Smooth muscle cell (in vitro differentiated cells): ENCODE results near the gene FSTL5. TPM values are rescaled to one million over a fixed set of nuclear protein-coding genes. Genes with fewer than 3 reads are reported as not detected.

ENCODE experiments used
- DNase-seq: peaks from one replicate; lab custom pipeline; 2025; ENCODE audit not compliant: unreplicated experiment; lab: John Stamatoyannopoulos, UW
- H2AFZ ChIP-seq: fragments of 200-600 bp; sonication (generic); 2 replicates; pipeline ENCODE4 v1.6.0; 2016; ENCODE audit warnings: antibody characterized with exemption, low read depth, mild to moderate bottlenecking
- H3F3A ChIP-seq: fragments of 200-600 bp; sonication (generic); 2 replicates; pipeline ENCODE4 v1.6.0; 2017; ENCODE audit warnings: antibody characterized with exemption, low read depth
- H3K27ac ChIP-seq: fragments of 200-600 bp; sonication (generic); 2 replicates; pipeline ENCODE4 v1.5.1; 2016; ENCODE audit warnings: low read depth, mild to moderate bottlenecking
- H3K27me3 ChIP-seq: fragments of 200-600 bp; sonication (generic); 2 replicates; pipeline ENCODE4 v1.6.1; 2016; ENCODE audit warnings: low read depth, mild to moderate bottlenecking
- H3K36me3 ChIP-seq: fragments of 200-600 bp; sonication (generic); 2 replicates; pipeline ENCODE4 v1.5.1; 2016; ENCODE audit warnings: low read depth
- H3K4me1 ChIP-seq: fragments of 200-600 bp; sonication (generic); 2 replicates; pipeline ENCODE4 v1.5.1; 2016; ENCODE audit warnings: low read depth
- H3K4me2 ChIP-seq: fragments of 200-600 bp; sonication (generic); 2 replicates; pipeline ENCODE4 v1.6.0; 2016; ENCODE audit warnings: mild to moderate bottlenecking
- H3K4me3 ChIP-seq: fragments of 200-600 bp; sonication (generic); 2 replicates; pipeline ENCODE4 v1.5.1; 2016; ENCODE audit warnings: mild to moderate bottlenecking
- H3K79me2 ChIP-seq: fragments of 200-600 bp; sonication (generic); 2 replicates; pipeline ENCODE4 v1.6.0; 2016; ENCODE audit warnings: low read depth, mild to moderate bottlenecking
- H3K9ac ChIP-seq: fragments of 200-600 bp; sonication (generic); 2 replicates; pipeline ENCODE4 v1.6.0; 2016; ENCODE audit warnings: low read depth
- H3K9me3 ChIP-seq: fragments of 200-600 bp; sonication (generic); replicated peaks from 2 replicates; pipeline ENCODE4 v1.5.1; 2016; ENCODE audit warnings: low read depth
- H4K20me1 ChIP-seq: fragments of 200-600 bp; sonication (generic); 2 replicates; pipeline ENCODE4 v1.6.0; 2016; ENCODE audit warnings: low read depth
- WGBS: methylation state at CpG from one replicate; pipeline ENCODE4 v1.1.7; 2016; ENCODE audit warnings: low lambda C conversion rate; 5-methylcytosine and 5-hydroxymethylcytosine counted together
- polyA plus RNA-seq: library from polyadenylated mRNA; unstranded; fragments of >200 nt; fragmentation: Nextera tagmentation; extraction: Ambion mirVana; gene quantifications from 2 replicates; pipeline ENCODE4 v1.2.1, GENCODE V29; 2016
- total RNA-seq: library from RNA; depleted of rRNA; stranded (reverse); fragments of >200 nt; gene quantifications from 2 replicates; pipeline ENCODE4 v1.2.3, GENCODE V29; 2014
- TF ChIP-seq, protein P1 (sequence below): fragments of 200-600 bp; sonication (generic); IDR thresholded peaks from 2 replicates; pipeline ENCODE4 v1.5.1; 2017; ENCODE audit warnings: borderline replicate concordance, mild to moderate bottlenecking, antibody characterized with exemption; ENCODE audit not compliant: insufficient read depth, poor library complexity, severe bottlenecking

The FSTL5 gene
- total and polyA plus RNA-seq, 2 experiments from 2014 or later: 0.04 TPM; not detected in 1

DNA sequence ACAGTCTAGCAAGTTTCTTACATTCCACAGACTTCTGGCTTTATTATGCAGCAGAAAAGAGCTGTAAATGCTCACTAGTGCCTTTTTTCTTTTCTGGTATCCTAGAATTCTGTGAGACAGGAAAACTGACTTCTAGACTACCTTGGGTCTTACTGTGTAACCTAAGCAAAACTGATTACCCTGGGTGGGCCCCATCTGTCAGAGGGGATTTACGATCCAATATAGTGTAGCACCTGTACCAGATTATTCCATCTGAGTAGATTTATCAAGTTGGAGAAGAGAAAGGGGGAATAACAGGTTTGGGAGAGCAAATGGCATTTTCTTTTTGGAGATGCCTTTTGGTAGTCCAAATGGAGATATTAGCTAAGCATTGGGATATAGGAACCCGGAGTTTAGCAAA is 46.7 kb downstream of the FSTL5 start:
- Histone ChIP-seq H3K27me3 (no peaks in the 10 kb centered on the region), H3F3A (no peaks in the 10 kb centered on the region), H3K4me1 (no peaks in the 10 kb centered on the region), H3K9ac (no peak overlapping the region), H3K4me3 (no peak overlapping the region), H3K79me2 (no peaks in the 10 kb centered on the region), H3K27ac (no peak overlapping the region), H3K36me3 (no peaks in the 10 kb centered on the region), H3K9me3 (no peaks in the 10 kb centered on the region), H4K20me1 (no peaks in the 10 kb centered on the region), H3K4me2 (no peak overlapping the region), H2AFZ (no peak overlapping the region)
- TF ChIP-seq, protein P1, sequence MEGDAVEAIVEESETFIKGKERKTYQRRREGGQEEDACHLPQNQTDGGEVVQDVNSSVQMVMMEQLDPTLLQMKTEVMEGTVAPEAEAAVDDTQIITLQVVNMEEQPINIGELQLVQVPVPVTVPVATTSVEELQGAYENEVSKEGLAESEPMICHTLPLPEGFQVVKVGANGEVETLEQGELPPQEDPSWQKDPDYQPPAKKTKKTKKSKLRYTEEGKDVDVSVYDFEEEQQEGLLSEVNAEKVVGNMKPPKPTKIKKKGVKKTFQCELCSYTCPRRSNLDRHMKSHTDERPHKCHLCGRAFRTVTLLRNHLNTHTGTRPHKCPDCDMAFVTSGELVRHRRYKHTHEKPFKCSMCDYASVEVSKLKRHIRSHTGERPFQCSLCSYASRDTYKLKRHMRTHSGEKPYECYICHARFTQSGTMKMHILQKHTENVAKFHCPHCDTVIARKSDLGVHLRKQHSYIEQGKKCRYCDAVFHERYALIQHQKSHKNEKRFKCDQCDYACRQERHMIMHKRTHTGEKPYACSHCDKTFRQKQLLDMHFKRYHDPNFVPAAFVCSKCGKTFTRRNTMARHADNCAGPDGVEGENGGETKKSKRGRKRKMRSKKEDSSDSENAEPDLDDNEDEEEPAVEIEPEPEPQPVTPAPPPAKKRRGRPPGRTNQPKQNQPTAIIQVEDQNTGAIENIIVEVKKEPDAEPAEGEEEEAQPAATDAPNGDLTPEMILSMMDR: no peak
- 94% methylated on average over 2 of the region's 2 CpGs for WGBS
- no peak for DNase-seq

DNA sequence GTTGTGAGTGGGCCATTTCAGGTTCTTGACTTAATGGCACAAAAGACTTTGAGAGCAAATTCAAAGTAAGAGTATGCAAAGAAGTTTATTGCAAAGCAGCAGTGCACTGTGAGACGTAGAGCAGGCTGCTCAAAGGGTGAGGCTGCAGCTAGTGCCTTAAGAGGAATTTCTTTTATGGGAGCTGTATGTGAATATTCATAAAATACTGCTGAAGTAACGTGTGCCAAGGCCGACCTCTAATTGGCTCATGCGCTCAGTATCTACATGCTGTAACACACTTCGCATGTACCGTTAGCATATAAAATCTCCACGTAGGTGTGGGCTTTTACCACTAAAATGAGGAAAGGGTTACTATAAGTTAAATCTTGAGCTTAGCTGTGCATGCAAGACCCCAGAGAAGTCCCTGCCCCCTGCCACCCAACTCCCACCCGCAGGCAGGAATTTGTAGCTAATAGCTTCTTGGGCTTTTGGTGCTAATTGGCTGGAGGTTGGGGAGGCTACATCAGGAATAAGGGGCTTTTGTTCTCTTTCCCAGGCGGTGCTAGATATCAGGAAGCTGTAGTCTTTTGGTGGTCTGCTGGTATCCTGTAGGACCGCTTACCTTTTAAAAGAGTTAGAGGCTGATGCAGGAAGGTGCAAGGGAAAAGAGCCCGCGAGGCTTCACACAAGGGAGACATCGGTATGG is 47.6 kb downstream of the FSTL5 start:
- no peaks in the 10 kb centered on the region for H3K27me3 ChIP-seq
- H3K27ac ChIP-seq: no peak overlapping the region
- H3K4me3 ChIP-seq: no peak overlapping the region
- TF ChIP-seq, protein P1: no peak
- 67% methylated on average over 13 of the region's 13 CpGs for WGBS
- H3K9ac ChIP-seq: no peak overlapping the region
- H3K4me1 ChIP-seq: no peaks in the 10 kb centered on the region
- H3F3A ChIP-seq: no peaks in the 10 kb centered on the region
- H2AFZ ChIP-seq: no peak overlapping the region
- no peaks in the 10 kb centered on the region for H3K79me2 ChIP-seq
- no peaks in the 10 kb centered on the region for H4K20me1 ChIP-seq
- no peak for DNase-seq
- H3K4me2 ChIP-seq: no peak overlapping the region
- no peaks in the 10 kb centered on the region for H3K36me3 ChIP-seq
- H3K9me3 ChIP-seq: no peaks in the 10 kb centered on the region

DNA sequence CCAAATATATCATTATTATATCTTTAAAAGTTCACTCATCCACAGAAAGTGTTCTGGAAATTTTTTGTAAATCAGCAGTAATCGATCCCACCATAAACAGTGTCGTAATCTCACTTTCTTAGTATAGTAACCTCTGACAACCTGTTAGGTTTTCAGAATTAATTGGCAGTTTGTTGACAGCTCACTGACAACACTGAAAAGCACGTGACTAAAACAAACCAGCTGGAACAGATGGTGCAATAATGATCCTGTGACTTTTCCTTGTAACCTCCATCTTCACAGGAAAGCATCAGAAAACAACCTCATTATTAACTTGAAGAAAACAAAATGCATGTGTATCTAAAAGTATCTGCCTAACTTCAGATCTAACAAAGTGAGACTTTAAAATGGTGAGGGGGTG is 48.5 kb downstream of the FSTL5 start:
- Histone ChIP-seq H3K9me3 (no peaks in the 10 kb centered on the region), H3K4me3 (no peak overlapping the region), H3K36me3 (no peaks in the 10 kb centered on the region), H3K4me1 (no peaks in the 10 kb centered on the region), H3K79me2 (no peaks in the 10 kb centered on the region), H3K27ac (no peak overlapping the region), H2AFZ (no peak overlapping the region), H3K4me2 (no peak overlapping the region), H3F3A (no peaks in the 10 kb centered on the region), H3K27me3 (no peaks in the 10 kb centered on the region), H4K20me1 (no peaks in the 10 kb centered on the region), H3K9ac (no peak overlapping the region)
- TF ChIP-seq, protein P1: no peak
- DNase-seq: no peak
- WGBS: 48% methylated on average over 3 of the region's 3 CpGs

DNA sequence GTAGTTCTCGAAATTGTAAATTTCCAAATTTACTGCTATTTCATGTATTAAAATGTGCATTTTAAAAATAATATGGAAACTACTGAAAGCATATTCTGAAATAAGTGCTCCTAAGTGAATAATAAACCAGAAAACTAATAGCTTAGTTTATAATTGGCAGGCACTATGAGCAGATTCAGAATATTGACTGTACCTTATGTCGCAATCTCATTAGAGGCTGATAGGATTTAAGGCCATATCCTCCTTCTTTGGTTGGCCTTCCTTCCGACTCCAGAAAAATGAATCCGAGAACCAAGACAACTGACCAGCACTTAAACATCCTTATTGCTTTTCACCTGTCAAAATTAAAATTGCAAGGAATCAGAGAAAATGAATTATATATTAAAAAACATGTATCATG is 52.7 kb downstream of the FSTL5 start:
- DNase-seq: no peak
- no peak overlapping the region for H3K9ac ChIP-seq
- H3K27me3 ChIP-seq: no peaks in the 10 kb centered on the region
- no peak overlapping the region for H3K27ac ChIP-seq
- H3F3A ChIP-seq: no peaks in the 10 kb centered on the region
- H3K36me3 ChIP-seq: no peaks in the 10 kb centered on the region
- WGBS: 98% methylated on average over 4 of the region's 4 CpGs
- TF ChIP-seq, protein P1: no peak
- no peaks in the 10 kb centered on the region for H3K9me3 ChIP-seq
- H3K4me1 ChIP-seq: no peaks in the 10 kb centered on the region
- no peaks in the 10 kb centered on the region for H3K79me2 ChIP-seq
- no peak overlapping the region for H3K4me2 ChIP-seq
- no peak overlapping the region for H2AFZ ChIP-seq
- H4K20me1 ChIP-seq: no peaks in the 10 kb centered on the region
- H3K4me3 ChIP-seq: no peak overlapping the region
